Nephron progenitor cell (in vitro differentiated cells): ENCODE results near the gene PFAS.
A peak's percentile ranks its signal among the peaks of the same experiment; 100 is the strongest.

Experiments
- DNase-seq: peaks from one replicate; pipeline ENCODE4 v3.0.0; 2021
- H3K27ac Mint-ChIP-seq: 2 replicates; pipeline ENCODE4 v1.8.0; 2021; ENCODE audit warnings: mild to moderate bottlenecking, moderate library complexity, mixed read lengths
- H3K27me3 Mint-ChIP-seq: 2 replicates; pipeline ENCODE4 v1.8.0; 2021; ENCODE audit warnings: mild to moderate bottlenecking, low read depth, mixed read lengths; ENCODE audit not compliant: poor library complexity
- H3K36me3 Mint-ChIP-seq: 2 replicates; pipeline ENCODE4 v1.8.0; 2021; ENCODE audit warnings: low read depth, mixed read lengths
- H3K4me1 Mint-ChIP-seq: 2 replicates; pipeline ENCODE4 v1.8.0; 2021; ENCODE audit warnings: mixed read lengths
- H3K4me3 Mint-ChIP-seq: 2 replicates; pipeline ENCODE4 v1.8.0; 2021; ENCODE audit warnings: mild to moderate bottlenecking, moderate library complexity, mixed read lengths
- H3K9me3 Mint-ChIP-seq: 2 replicates; pipeline ENCODE4 v1.8.0; 2021; ENCODE audit warnings: mild to moderate bottlenecking, moderate library complexity, mixed read lengths
- TF ChIP-seq, protein P1 (sequence below): fragments of 200-600 bp; sonication (generic); IDR thresholded peaks from 2 replicates; pipeline ENCODE4 v1.5.0; 2021; ENCODE audit warnings: antibody characterized with exemption

Gene PFAS

DNA sequence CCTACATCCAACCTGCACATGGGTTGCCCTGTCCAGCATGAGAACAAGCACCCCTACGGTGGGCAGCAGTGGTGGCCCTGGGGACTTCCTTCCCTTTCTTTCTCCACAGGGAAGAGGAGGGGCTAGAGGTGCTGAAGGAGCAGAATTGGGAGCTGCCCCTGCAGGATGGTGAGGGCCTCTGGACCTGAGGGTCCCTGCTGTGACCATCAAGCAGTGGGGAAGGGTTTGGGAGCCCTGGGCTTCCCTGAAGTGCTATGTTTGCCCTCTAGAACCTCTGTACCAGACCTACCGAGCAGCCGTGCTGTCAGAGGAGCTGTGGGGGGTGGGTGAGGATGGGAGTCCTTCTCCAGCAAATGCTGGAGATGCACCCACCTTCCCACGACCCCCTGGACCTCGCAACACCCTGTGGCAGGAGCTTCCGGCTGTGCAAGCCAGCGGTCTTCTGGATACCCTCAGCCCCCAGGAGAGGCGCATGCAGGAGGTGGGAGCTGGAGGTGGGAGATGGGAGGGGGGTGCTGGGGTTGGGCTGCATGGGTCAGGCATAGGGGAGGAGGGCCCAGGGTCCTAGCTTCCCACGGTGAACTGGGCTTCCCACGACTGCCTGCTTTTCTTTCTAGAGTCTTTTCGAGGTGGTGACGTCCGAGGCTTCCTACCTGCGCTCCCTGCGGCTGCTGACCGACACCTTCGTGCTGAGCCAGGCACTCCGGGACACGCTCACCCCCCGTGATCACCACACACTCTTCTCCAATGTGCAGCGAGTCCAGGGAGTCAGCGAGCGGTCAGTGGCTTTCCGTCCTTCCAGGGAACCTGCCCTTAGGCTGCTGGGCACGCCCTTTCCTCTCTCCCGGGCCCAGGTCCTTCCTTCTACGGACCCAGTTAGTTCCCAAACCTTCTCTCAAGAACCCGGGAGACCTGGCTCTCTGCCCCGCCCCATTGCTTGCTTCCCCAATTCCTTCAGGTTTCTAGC is 66.0 kb downstream of the PFAS start:
- Mint-ChIP-seq H3K27ac (no peak overlapping the region), H3K4me1 (peaks cover 49% of the 10 kb centered on the region), H3K27me3 (peaks cover 70% of the 10 kb centered on the region), H3K9me3 (no peaks in the 10 kb centered on the region), H3K4me3 (peak overlapping the region; percentile 86), H3K36me3 (no peaks in the 10 kb centered on the region)
- TF ChIP-seq, protein P1, sequence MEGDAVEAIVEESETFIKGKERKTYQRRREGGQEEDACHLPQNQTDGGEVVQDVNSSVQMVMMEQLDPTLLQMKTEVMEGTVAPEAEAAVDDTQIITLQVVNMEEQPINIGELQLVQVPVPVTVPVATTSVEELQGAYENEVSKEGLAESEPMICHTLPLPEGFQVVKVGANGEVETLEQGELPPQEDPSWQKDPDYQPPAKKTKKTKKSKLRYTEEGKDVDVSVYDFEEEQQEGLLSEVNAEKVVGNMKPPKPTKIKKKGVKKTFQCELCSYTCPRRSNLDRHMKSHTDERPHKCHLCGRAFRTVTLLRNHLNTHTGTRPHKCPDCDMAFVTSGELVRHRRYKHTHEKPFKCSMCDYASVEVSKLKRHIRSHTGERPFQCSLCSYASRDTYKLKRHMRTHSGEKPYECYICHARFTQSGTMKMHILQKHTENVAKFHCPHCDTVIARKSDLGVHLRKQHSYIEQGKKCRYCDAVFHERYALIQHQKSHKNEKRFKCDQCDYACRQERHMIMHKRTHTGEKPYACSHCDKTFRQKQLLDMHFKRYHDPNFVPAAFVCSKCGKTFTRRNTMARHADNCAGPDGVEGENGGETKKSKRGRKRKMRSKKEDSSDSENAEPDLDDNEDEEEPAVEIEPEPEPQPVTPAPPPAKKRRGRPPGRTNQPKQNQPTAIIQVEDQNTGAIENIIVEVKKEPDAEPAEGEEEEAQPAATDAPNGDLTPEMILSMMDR = no peak
- peak; percentile 31 for DNase-seq

DNA sequence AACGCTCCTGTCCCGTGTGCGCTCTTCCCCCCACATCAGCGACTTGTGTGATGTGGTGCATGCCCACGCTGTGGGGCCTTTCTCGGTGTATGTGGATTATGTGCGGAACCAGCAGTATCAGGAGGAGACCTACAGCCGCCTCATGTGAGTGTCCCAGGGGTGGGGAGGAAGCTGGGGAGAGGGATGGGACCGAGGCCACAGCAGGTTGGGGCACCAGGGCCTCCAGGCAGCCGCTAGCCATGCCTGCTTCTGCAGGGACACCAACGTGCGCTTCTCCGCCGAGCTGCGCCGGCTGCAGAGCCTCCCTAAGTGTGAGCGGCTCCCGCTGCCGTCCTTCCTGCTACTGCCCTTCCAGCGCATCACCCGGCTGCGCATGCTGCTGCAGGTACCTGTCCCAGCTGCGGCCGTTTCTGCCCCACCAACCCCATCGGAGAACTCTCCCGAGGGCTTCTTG is 66.7 kb downstream of the PFAS start:
- TF ChIP-seq, protein P1 = no peak
- H3K27ac Mint-ChIP-seq = no peak overlapping the region

DNA sequence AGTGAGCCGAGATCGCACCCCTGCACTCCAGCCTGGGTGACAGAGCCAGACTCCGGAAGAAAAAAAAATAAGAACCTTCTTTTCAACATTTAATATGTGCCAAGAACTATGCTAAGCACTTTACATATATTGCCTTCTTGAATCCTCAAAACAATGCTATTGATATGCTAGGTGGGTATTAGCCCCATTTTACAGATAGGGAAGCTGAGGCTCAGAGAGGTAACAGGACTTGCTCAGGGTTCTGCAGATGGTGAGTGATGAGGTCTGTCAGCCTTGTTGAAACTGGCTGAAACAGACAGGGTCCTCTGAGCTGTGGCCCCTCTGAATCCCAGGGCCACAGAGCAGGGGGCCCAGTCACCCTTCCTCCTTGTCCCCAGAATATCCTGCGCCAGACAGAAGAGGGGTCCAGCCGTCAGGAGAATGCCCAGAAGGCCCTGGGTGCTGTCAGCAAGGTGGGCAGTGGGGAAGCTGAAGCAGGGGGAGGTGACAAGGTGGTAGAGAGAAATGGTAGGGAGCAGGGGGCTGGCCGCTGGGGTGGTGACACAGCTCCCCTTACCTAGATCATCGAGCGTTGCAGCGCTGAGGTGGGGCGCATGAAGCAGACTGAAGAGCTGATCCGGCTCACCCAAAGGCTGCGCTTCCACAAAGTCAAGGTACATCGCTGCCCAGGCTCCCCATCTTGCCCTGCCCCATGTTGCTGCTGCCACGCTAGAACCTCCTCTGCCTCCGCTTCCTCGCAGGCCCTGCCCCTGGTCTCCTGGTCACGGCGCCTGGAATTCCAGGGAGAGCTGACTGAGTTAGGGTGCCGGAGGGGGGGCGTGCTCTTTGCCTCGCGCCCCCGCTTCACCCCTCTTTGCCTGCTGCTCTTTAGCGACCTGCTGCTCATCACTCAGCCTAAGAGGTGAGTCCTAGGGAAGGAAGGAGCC is 69.2 kb downstream of the PFAS start:
- DNase-seq = no peak
- peaks cover 27% of the 10 kb centered on the region for H3K4me1 Mint-ChIP-seq
- H3K4me3 Mint-ChIP-seq = no peak overlapping the region
- no peaks in the 10 kb centered on the region for H3K36me3 Mint-ChIP-seq
- no peak overlapping the region for H3K27ac Mint-ChIP-seq
- H3K9me3 Mint-ChIP-seq = no peaks in the 10 kb centered on the region
- H3K27me3 Mint-ChIP-seq = peaks cover 68% of the 10 kb centered on the region
- TF ChIP-seq, protein P1 = no peak

More for the DNA sequence above, 66.7 kb downstream of the PFAS start:
- Mint-ChIP-seq H3K4me3 (peak overlapping the region; percentile 86), H3K36me3 (no peaks in the 10 kb centered on the region), H3K27me3 (peaks cover 67% of the 10 kb centered on the region), H3K4me1 (peaks cover 43% of the 10 kb centered on the region), H3K9me3 (no peaks in the 10 kb centered on the region)
- DNase-seq = peak; percentile 47
